HepG2 (cell line): ENCODE results near the gene MTMR1. TPM values are rescaled to one million over a fixed set of nuclear protein-coding genes. Genes with fewer than 3 reads are reported as not detected.

Experiments
- CTCF ChIP-seq: sonication (generic); formaldehyde crosslinking; IDR thresholded peaks from 2 replicates; pipeline ENCODE4 v1.5.0; 2020; ENCODE audit warnings: mild to moderate bottlenecking, missing genetic modification reagents, moderate library complexity
- DNMT1 ChIP-seq: sonication (generic); formaldehyde crosslinking; IDR thresholded peaks from 2 replicates; pipeline ENCODE4 v1.5.1; 2020; ENCODE audit warnings: mild to moderate bottlenecking, missing genetic modification reagents
- FOXP4 ChIP-seq: sonication (generic); formaldehyde crosslinking; IDR thresholded peaks from 2 replicates; pipeline ENCODE4 v1.4.0; 2020; ENCODE audit warnings: missing genetic modification reagents
- IKZF5 ChIP-seq: IDR thresholded peaks from 2 replicates; pipeline ENCODE4 v1.6.1; 2018; ENCODE audit warnings: missing genetic modification reagents, mild to moderate bottlenecking, missing compliant biosample characterization
- ZBTB43 ChIP-seq: sonication (generic); formaldehyde crosslinking; conservative IDR thresholded peaks from 2 replicates; pipeline ENCODE4 v1.4.0; 2020; ENCODE audit warnings: missing genetic modification reagents
- ZEB1 ChIP-seq: IDR thresholded peaks from 2 replicates; pipeline ENCODE4 v1.6.1; 2012; ENCODE audit warnings: mild to moderate bottlenecking, low read depth, inconsistent platforms; ENCODE audit not compliant: insufficient replicate concordance
- ZNF407 ChIP-seq: sonication (generic); formaldehyde crosslinking; IDR thresholded peaks from one replicate; pipeline ENCODE4 v1.5.1; 2020; ENCODE audit warnings: mild to moderate bottlenecking, missing genetic modification reagents; ENCODE audit errors: not compliant biosample characterization
- ZNF567 ChIP-seq: sonication (generic); formaldehyde crosslinking; IDR thresholded peaks from 2 replicates; pipeline ENCODE4 v1.8.1; 2023; ENCODE audit warnings: mild to moderate bottlenecking, missing genetic modification reagents, borderline replicate concordance
- ZNF652 ChIP-seq: IDR thresholded peaks from 2 replicates; pipeline ENCODE4 v1.6.1; 2016; ENCODE audit warnings: low read depth, borderline replicate concordance
- ZNF674 ChIP-seq: sonication (generic); formaldehyde crosslinking; IDR thresholded peaks from 2 replicates; pipeline ENCODE4 v1.5.0; 2020; ENCODE audit warnings: low read depth, mild to moderate bottlenecking, missing genetic modification reagents
- ZNF768 ChIP-seq: sonication (generic); formaldehyde crosslinking; IDR thresholded peaks from 2 replicates; pipeline ENCODE4 v1.4.0; 2020; ENCODE audit warnings: missing genetic modification reagents
- polyA plus RNA-seq, 8 experiments: library from polyadenylated mRNA; depleted of rRNA in 3 of 8; stranded (reverse) in 7 of 8; unstranded in 1 of 8; fragments of >200 nt; fragmentation: Illumina TruSeq in 4 of 8; extraction: Trizol in 4 of 8; gene quantifications; 2 replicates each; pipeline versions ENCODE4 v1.2.1 to v1.2.3, GENCODE V29; 2011 to 2016; ENCODE audit warnings: low read depth in 4 of 8, missing spikeins in 1 of 8, mixed read lengths in 1 of 8; ENCODE audit not compliant: insufficient read depth in 1 of 8
- total RNA-seq, 5 experiments: library from RNA; depleted of rRNA; stranded (reverse); fragments of >200 nt; fragmentation: Illumina TruSeq; extraction: Trizol; gene quantifications; 2 replicates each; pipeline ENCODE4 v1.2.3, GENCODE V29; 2016; ENCODE audit warnings: low read depth in 1 of 5

MTMR1 gene
- total and polyA plus RNA-seq, 2 of the 13 experiments (the other 11 are each of a cell fraction or from before 2014, with no cell fraction given) = 8.9 to 11.1 TPM

GRCh38 chrX:150805736-150806135 is 112.5 kb downstream of the MTMR1 start (continued):
- TF ChIP-seq FOXP4 (CRISPR knock-in tag) (no peak), ZEB1 (no peak), ZNF674 (no peak), ZNF652 (CRISPR knock-in tag) (no peak), ZNF768 (CRISPR knock-in tag) (no peak), CTCF (CRISPR knock-in tag) (no peak), IKZF5 (no peak), ZNF407 (no peak), ZBTB43 (CRISPR knock-in tag) (no peak), DNMT1 (CRISPR knock-in tag) (no peak), ZNF567 (CRISPR knock-in tag) (no peak)
